ENCODE data around the gene UPK1A.
"Not testable (repeated sequence)": the region's sequence is repeated elsewhere in the genome, so short reads cannot be mapped to it uniquely, and the experiment has no call there.

Gene UPK1A

DNA sequence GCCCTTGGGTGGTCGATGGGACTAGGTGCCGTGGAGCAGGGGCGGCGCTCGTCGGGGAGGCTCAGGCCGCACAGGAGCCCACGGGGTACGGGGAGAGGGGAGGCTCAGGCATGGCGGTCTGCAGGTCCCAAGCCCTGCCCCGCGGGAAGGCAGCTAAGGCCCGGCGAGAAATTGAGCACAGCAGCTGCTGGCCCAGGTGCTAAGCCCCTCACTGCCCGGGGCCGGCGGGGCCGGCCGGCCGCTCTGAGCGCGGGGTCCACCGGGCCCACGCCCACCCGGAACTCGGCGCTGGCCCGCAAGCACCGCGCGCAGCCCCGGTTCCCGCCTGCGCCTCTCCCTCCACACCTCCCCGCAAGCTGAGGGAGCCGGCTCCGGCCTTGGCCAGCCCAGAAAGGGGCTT lies 24.8 kb downstream of the UPK1A start:
- H3K4me3 ChIP-seq; H3K36me3 ChIP-seq (replicated peaks); H3K27me3 ChIP-seq (ENCODE audit: low read depth); H3K4me1 ChIP-seq; in situ Hi-C loops (cut with MboI; ENCODE audit: low sequenced_read_pairs); H3K9me3 ChIP-seq; DNase-seq (ENCODE audit: low spot score in 2 of 2): not testable (repeated sequence)

DNA sequence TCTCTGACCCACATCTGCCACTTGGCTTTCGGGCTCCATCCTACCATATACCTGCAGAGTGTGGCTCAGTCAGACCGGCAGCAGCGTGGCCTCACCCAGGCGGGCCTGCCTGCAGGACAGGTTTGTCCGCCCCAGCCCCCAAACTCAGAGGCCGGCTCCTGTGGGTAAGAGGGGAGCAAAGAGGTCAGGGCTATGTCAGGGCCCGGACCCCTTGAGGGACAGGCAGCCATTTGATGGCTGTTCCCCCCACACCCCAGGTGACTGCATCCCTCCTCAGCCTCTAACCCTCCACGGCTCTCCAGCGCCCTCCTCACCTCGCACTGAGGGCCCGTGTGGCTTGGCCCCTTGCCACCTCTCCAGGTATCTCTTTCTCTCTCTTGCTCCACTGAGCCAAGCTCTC lies 25.7 kb downstream of the UPK1A start:
- Histone ChIP-seq H3K9me3 (peaks cover 3% of the 10 kb centered on the region; the same call in 1 of the 2 replicates), H3K4me1 (no peaks in the 10 kb centered on the region), H3K27me3 (ENCODE audit: low read depth) (no peaks in the 10 kb centered on the region), H3K4me3 (no peak overlapping the region), H3K36me3 (replicated peaks) (no peaks in the 10 kb centered on the region)
- DNase-seq (ENCODE audit: low spot score in 2 of 2), result no peak
- in situ Hi-C loops (cut with MboI; ENCODE audit: low sequenced_read_pairs), result no loop called here

DNA sequence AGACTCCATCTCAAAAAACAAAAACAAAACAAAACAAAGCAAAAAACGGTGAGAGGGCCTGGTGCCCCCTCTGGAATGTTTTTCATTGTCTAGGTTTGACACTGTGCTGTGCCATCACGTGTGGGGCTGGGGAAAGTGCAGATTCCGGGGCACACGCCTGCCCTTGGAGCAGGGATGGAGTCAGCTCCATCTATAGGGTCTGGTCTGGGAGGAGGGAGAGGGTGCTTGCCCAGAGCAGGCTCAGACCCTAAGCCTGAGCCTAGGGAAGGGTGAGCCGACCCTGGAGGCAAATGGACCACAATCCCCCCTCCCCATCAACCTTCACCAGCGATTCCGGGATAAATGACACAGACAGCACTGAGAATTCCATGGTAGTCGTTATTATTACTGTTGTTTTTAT lies 27.1 kb downstream of the UPK1A start:
- no peaks in the 10 kb centered on the region for H3K4me1 ChIP-seq
- in situ Hi-C loops (cut with MboI; ENCODE audit: low sequenced_read_pairs), result no loop called here
- no peaks in the 10 kb centered on the region for H3K27me3 ChIP-seq (ENCODE audit: low read depth)
- H3K36me3 ChIP-seq (replicated peaks), result no peaks in the 10 kb centered on the region
- H3K4me3 ChIP-seq, result no peak overlapping the region
- peaks cover 3% of the 10 kb centered on the region; the same call in 1 of the 2 replicates for H3K9me3 ChIP-seq
- DNase-seq (ENCODE audit: low spot score in 2 of 2), result no peak

DNA sequence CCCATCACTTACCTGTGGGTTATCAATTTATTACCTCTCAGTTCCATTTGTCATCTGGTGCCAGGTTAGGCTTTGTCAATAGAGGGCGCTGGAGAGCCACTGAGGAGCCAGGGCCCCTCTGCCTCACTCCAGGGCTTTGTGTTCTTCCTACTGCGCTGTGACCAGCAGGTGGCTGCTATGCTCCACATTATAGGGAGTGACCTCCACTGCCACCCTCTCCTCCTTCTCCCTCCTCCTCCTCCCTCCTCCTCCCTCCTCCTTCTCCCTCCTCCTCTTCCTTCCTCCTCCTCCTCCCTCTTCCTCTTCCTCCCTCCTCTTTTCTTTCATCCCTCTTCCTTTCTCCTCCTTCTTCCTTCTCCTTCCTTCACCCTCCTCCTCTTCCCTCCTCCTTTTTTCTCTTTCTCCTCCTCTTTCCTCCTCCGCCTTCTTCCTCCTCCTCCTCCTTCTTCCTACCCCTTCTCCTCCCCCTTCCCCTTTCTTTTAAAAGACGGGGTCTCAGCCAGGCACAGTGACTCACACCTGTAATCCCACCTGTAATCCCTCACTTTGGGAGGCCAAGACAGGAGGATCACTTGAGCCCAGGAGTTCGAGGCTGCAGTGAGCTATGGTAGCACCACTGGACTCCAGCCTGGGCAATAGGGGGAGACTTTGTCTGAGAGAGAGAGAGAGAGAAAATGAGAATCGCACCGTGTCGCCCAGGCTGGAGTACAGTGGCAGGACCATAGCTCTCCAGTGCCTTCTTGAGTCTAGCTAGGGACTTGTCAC lies 27.7 kb downstream of the UPK1A start:
- in situ Hi-C loops (cut with MboI; ENCODE audit: low sequenced_read_pairs), result no loop called here
- no peak overlapping the region for H3K4me3 ChIP-seq
- H3K9me3 ChIP-seq, result peaks cover 3% of the 10 kb centered on the region; the same call in 1 of the 2 replicates
- peak; percentile 80 to 93 for DNase-seq (ENCODE audit: low spot score in 2 of 2)
- H3K4me1 ChIP-seq, result no peaks in the 10 kb centered on the region
- no peaks in the 10 kb centered on the region for H3K27me3 ChIP-seq (ENCODE audit: low read depth)
- no peaks in the 10 kb centered on the region for H3K36me3 ChIP-seq (replicated peaks)

DNA sequence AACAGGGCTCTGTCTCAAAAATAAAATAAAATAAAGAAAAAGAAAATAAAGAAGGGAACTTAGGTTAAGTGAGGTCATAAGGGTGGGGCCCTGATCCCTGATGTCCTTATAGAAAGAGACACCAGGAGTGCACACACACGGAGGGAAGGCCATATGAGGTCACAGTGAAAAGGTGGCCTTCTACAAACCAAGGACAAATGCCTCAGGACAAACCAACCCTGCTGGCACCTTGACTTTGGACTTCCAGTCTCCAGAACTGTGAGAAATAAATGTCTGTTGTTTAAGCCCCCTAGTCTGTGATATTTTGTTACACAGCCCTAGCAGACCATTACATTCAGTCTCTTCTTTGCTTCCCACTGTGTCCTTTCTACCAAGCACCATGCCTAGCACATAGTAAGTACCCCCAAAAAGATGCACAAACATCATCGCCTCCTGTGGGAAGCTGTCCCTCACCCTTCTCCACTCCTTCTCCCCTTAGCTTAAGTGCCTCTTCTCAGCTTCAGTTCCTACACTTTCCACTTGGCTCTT lies 29.6 kb downstream of the UPK1A start:
- H3K4me1 ChIP-seq, result no peaks in the 10 kb centered on the region
- H3K9me3 ChIP-seq, result peaks cover 3% of the 10 kb centered on the region; the same call in 1 of the 2 replicates
- in situ Hi-C loops (cut with MboI; ENCODE audit: low sequenced_read_pairs), result no loop called here
- no peak overlapping the region for H3K4me3 ChIP-seq
- no peak for DNase-seq (ENCODE audit: low spot score in 2 of 2)
- no peaks in the 10 kb centered on the region for H3K36me3 ChIP-seq (replicated peaks)
- H3K27me3 ChIP-seq (ENCODE audit: low read depth), result no peaks in the 10 kb centered on the region

DNA sequence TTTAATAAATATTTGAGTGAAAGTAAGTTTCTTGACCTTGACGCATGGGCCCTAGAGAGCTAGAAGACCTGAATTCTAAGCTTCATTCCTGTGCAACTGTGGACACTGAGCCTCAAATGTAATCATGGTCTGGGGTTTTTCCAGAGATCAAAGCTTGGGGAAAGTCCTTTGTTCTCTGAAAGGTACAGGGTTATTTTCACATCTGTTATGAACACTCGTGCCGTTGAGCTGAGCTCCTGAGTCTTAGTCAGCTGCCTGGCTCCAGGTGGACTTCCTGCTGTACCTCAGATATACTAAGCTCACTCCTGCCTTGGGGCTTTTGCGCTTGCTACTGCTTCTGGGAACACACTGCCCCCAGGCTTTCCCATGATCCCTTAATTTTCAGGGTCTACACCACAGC lies 30.5 kb downstream of the UPK1A start:
- in situ Hi-C loops (cut with MboI; ENCODE audit: low sequenced_read_pairs), result no loop called here
- no peaks in the 10 kb centered on the region for H3K36me3 ChIP-seq (replicated peaks)
- H3K27me3 ChIP-seq (ENCODE audit: low read depth), result no peaks in the 10 kb centered on the region
- DNase-seq (ENCODE audit: low spot score in 2 of 2), result no peak
- no peaks in the 10 kb centered on the region for H3K4me1 ChIP-seq
- H3K4me3 ChIP-seq, result no peak overlapping the region
- peaks cover 3% of the 10 kb centered on the region; the same call in 1 of the 2 replicates for H3K9me3 ChIP-seq

DNA sequence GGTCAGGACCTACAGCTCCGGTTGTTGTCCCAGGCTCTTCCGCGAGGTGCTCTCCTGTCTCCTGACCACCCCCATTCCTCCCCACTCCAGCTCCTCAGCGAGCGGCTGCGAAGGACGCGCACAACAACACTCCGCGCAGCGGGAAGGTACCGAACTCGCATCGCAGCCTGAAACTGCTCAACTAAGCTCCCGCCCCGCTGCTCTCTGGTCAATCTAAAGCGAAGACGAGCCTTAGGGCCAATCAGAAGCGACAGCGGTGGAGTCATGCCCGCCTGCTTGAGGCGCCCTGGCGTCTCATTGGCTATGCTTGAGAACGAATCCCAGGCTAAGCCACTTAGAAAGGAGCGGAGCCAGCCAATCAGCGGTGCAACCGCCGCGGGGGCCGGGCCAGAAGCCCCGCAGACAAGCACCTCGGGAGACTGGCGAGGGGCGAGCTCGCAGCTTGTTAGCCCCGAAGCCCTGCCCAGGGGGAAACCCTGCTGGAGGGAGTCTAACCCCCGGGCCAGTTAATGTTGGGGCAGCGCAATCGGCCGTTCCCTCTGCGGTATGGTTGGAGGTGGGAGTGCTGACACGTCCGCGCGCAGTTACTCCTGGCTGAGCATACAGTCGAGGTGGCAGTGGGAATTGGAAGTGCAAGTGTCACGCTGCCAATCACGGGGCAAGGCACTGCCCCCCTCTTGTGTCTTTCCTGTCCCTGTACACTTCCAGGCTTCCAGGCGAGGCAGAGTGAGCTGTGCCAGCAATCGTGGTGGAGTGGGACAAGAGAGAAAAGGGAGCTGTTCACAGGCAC lies 36.1 kb downstream of the UPK1A start:
- Histone ChIP-seq H3K4me1 (no peaks in the 10 kb centered on the region), H3K4me3 (peak overlapping the region; percentile 46), H3K36me3 (replicated peaks) (no peaks in the 10 kb centered on the region), H3K9me3 (no peaks in the 10 kb centered on the region), H3K27me3 (ENCODE audit: low read depth) (no peaks in the 10 kb centered on the region)
- peak; percentile 96 to 97 for DNase-seq (ENCODE audit: low spot score in 2 of 2)
- in situ Hi-C loops (cut with MboI; ENCODE audit: low sequenced_read_pairs), result no loop called here

DNA sequence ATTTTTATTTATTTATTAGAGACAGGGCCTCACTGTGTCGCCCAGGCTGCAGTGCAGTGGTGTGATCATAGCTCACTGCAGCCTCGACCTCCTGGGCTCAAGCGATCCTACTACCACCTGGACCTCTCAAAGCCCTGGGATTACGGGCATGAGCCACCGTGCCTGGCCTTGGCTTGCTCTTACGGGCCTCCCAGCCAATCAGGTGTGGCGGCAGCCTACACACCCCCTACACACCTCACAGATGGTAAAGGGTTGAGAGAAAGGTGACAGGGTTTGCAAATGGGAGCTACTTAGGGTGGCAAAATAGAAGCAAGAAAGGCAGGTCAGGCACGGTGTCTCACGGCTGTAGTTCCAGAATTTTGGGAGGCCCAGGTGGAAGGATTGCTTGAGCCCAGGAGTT lies 37.0 kb downstream of the UPK1A start:
- no peaks in the 10 kb centered on the region for H3K36me3 ChIP-seq (replicated peaks)
- H3K4me3 ChIP-seq, result no peak overlapping the region
- DNase-seq (ENCODE audit: low spot score in 2 of 2), result no peak
- no peaks in the 10 kb centered on the region for H3K9me3 ChIP-seq
- no peaks in the 10 kb centered on the region for H3K27me3 ChIP-seq (ENCODE audit: low read depth)
- in situ Hi-C loops (cut with MboI; ENCODE audit: low sequenced_read_pairs), result no loop called here
- H3K4me1 ChIP-seq, result no peaks in the 10 kb centered on the region

DNA sequence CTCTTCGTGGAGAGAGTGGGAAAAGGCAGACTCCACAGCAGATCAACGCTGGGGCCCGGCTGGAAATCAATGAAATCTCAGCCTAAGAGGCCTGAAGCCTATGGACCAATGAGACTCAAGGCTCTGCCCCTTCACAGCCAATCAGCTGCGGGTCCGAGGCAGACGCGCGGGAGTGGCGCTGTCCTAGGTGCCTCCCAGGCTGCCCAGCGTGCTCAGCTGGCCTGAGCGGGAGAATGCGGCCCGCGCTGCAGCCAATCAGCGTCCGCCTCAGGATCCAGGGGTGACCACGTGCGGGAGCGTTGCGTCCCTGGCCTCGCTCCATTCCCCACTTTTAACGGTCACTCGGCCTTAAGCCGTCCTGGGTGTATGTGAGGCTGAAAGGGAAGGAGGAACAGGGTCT lies 37.9 kb downstream of the UPK1A start, which contains the start of gene ZBTB32:
ZBTB32 (plus strand) TSS at position 341 of the 400 bp plus-strand sequence. CDS start 10,069 bp downstream, outside the sequence.
- Histone ChIP-seq H3K4me3 (no peak within 1 kb of the TSS), H3K4me1 (no peaks in the 10 kb centered on the region), H3K27me3 (ENCODE audit: low read depth) (no peaks in the 10 kb centered on the region), H3K9me3 (no peaks in the 10 kb centered on the region), H3K36me3 (replicated peaks) (no peaks in the 10 kb centered on the region)
- in situ Hi-C loops (cut with MboI; ENCODE audit: low sequenced_read_pairs), result no loop called here
- no peak for DNase-seq (ENCODE audit: low spot score in 2 of 2)

DNA sequence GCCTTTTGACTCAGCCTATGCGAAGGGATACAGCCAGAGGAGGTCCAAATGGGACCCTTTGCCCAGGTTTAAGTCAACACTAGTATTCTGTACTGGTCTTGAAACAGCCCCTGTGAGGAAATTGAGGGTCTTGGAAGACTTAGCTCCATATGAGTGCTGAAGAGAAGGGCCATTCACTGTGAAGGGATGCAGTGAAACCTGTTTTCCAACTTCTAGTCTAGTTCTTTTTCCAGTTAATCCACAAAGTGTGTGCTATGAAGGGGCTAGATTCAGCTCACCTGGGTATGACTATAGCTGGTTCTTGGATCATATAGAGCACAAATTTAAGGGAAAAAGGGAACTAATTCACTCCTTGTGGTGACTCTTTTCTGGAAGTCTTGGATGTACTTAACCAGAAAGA lies 42.1 kb downstream of the UPK1A start:
- DNase-seq (ENCODE audit: low spot score in 2 of 2), result no peak
- no peaks in the 10 kb centered on the region for H3K9me3 ChIP-seq
- no peaks in the 10 kb centered on the region for H3K36me3 ChIP-seq (replicated peaks)
- no peaks in the 10 kb centered on the region for H3K27me3 ChIP-seq (ENCODE audit: low read depth)
- no peaks in the 10 kb centered on the region for H3K4me1 ChIP-seq
- no peak overlapping the region for H3K4me3 ChIP-seq
- in situ Hi-C loops (cut with MboI; ENCODE audit: low sequenced_read_pairs), result no loop called here

DNA sequence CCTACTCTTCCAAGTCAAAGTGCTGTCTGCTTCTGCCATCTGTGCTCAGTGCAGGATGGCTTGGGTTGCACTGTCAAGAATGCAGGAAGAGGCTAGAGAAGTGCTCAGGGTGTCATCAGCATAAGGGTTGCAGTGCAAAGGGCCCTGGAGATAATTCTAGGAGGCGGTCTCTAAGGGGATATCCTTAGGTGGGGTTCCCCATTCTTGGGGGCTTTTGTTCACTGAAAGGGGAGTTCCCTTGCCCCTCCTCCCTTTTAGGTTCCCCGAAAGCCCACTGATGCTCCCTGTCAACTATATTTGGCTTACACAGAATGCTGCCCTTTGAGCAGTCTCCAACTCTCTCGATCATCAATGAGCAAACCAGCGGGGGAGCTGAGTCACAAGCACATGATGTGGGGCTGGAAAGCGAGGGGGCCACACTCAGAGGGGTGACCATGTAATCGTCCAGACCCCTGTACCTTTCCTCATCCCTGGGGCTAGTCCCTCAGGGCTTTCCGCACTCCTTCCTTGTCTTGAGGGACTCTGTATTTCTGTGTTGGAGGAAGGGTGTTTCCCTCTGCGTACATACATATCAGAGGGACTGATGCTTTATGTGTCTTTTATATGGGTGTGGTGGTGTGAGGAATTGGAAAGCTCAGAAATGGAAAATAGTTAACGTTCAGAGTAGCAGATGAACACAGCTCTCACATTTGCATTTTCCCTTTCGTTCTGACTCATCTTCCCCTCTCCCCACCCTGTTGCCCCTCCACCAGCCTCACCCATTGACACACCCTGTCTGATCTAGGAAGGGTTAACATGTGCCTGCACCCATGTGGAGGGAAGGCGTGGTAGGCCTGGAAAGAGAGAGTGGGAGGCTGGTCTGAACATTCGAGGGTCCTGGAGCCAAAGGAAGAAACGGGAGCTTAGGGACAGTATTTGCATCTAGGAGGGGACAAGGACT lies 44.7 kb downstream of the UPK1A start:
- in situ Hi-C loops (cut with MboI; ENCODE audit: low sequenced_read_pairs), result no loop called here
- Histone ChIP-seq H3K27me3 (ENCODE audit: low read depth) (no peaks in the 10 kb centered on the region), H3K9me3 (no peaks in the 10 kb centered on the region), H3K4me3 (no peak overlapping the region), H3K4me1 (peaks cover 5% of the 10 kb centered on the region; the same call in 1 of the 2 replicates), H3K36me3 (replicated peaks) (no peaks in the 10 kb centered on the region)
- no peak for DNase-seq (ENCODE audit: low spot score in 2 of 2)

DNA sequence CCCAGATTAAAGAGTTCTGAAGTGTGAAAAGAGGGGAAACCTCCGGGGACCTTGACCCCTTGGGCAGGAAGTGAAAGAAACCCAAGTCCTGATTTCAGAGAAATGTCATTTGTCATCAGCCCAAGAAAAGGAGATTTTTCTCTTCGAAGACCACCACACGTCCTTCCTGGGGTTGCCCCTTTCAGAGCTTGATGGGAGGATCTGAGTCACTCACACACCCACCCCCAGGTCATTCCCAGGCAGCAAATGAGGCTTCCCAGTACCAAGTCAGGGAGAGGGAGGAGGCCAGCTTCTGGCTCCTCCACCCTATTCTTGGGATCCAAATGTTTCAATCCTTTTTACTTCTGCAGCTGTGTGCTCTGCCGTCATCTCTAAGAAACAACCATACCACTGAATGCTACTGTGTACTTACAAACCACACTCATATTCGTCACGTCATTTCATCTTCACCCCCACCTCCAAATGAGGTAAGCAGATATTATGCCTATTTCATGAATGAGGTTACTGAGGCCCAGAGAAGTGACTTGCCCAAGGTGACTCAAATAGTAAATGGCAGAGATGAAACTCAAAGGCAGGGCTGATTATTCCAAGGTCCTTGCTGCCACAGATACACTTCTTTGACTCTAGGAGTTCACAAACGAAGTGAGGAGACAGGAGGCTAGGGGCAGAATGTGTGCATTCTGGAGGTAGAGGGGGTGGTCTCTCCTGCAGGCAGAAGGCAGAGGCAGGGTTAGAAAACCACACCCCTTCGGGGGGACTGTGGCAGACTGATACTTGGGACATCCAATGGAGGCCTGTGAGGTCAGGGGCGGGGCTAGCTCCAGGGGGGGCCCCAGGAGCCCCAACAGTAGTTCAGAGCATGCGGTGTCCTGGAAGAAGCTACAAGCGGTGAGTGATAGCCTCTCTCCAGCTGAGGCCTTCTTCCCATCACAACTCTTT lies 46.5 kb downstream of the UPK1A start:
- no peaks in the 10 kb centered on the region for H3K9me3 ChIP-seq
- H3K36me3 ChIP-seq (replicated peaks), result no peaks in the 10 kb centered on the region
- H3K4me1 ChIP-seq, result peaks cover 9% of the 10 kb centered on the region
- in situ Hi-C loops (cut with MboI; ENCODE audit: low sequenced_read_pairs), result no loop called here
- no peak for DNase-seq (ENCODE audit: low spot score in 2 of 2)
- H3K4me3 ChIP-seq, result no peak overlapping the region
- H3K27me3 ChIP-seq (ENCODE audit: low read depth), result no peaks in the 10 kb centered on the region
